SW480 (cell line): Measurements from ENCODE around the gene XPNPEP1.
A peak's percentile ranks its signal among the peaks of the same experiment; 100 is the strongest.

Experiments
- DNase-seq: peaks from one replicate; pipeline ENCODE4 v3.0.0-alpha.2; 2016; ENCODE audit warnings: low spot score

XPNPEP1 gene

DNA sequence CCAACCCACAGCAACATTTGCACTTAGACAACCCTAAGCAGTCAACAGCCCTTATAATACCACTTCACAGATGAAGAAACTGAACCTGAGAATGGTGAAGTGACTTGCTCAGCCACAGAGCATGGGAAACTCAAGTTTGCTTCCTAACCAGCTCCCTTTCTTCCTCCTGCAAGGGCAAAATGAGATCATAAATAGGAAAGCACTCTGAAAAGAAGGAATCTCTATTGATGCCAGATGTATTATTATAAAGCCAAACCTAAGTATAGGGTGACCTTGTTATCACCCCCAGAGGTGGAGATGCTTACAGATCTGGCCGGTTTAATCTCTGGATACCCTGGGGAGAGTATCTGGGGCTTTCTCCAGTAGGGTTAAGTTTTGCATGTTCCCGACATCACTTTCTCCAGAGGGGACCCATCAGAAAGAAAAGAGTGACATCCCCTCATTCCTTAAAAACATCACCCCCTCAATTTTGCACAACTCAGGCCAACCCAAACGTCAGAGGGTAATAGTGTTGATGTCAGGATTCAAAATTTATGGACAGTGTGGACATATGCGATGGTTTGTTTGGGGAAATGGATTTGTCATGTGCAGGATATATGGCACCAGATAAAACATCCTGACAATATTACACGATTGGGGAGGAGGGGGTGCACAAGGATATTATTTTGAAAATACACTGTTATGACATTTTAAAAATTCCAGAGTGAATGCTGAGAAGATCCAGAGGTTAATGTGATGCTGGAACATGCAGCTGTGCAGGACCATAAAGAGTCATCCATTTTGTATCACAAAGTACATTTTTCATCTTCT lies 24.0 kb upstream of the XPNPEP1 start:
- DNase-seq = no peak

- DNase-seq = no peak
Observed at GRCh38 chr10:109946680-109947079, 23.4 kb upstream of the XPNPEP1 start.

DNA sequence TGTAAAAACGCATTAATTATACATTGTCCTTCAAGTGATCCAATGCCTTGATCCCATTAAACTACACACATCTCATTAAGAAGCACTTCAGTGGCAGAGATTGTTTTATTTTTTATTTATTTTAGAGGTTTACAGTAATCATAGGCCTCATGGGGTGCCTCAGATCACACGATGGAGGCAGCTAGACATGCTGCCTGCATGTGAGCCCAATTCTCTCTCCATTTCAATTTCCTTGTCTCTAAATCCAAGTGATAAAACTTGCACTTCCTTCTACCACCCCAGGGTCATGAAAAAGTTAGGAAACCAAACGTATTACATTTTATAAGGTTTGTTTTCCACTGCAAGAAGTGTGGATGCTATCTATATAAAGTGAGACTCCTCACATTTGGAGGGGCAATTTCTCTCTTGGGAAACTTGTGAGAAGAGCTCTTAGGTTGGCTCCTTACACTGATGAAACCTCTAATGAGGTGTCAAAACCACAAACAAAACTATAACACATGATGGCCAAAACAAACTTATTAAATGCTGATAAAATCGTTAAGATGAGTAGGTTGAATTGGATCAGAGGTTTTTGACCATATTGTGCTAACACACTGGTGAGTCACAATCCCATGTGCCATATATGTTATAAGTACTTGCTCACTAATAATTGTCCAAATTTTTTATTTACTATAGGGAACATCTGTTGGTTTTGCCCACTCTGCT lies 22.3 kb upstream of the XPNPEP1 start:
- DNase-seq = no peak

DNA sequence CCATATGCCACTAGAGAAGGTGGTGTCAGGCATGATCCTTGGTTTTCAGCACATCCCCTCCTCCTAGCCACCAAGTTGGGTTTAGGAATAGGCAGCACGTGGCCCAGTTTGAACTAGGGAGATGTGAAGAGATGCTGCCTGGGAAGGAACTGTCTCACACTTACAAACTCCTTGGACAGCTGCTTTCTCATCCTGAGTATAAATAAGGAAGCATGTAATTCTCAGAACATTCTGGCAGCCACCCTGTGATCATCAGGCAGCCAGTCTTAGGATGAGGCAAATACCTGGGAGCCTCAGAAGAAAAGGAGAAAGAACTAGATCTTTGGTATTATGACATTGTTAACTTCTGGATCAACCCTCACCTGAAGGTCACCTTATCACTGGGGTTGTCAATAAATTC lies 21.3 kb upstream of the XPNPEP1 start:
- no peak for DNase-seq

DNA sequence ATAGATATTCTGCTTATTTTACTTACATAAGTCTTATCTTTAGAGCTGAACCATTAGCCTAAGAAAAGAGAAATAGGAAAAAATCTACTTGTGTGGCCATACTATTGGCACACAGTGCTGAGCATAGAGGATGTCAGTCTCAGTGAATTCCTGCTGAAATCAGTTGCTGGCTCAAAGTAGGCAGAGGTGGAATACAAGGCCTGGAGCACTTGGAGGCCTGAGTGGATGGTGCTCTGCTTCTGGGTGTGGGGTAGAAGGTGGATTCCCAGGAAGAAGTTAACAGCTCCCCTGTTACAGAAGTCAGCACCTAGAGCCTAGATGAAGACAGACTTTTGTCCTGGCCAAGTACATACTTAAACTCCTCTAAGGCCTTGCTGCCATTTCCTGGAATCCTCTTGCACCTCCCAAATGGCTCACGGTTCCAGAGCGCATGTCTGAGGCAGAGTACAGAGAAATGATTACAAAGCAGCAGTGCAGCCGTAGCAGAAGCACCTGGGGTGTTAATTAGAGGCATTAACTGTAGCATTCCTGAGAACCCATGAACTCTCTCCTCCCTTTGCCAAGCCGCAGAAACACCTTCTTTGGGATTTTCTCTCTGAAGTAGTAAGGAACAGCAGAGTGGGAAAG lies 18.0 kb upstream of the XPNPEP1 start:
- DNase-seq = no peak

GRCh38 chr10:109940553-109940952 lies 17.2 kb upstream of the XPNPEP1 start:
- DNase-seq = no peak

DNA sequence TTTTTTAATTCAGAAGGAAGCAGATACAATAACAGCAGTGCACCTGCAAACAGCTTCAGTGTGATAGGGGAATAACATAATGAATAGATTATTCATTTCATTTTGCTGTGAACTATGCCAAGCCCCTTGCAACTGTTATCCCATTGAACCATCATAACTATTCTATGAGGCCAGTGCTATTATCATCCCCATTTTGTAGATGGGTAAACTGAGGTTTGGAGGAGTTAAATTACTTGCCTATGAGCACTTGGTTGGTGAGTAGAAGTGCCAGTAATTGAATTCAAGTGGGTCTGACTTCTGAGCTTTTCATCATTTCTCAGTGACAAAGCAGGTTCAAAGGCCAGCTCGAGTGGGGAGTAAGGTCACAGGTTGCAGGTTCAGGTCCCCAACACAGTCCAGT lies 16.8 kb upstream of the XPNPEP1 start:
- no peak for DNase-seq

GRCh38 chr10:109939315-109939961 lies 16.1 kb upstream of the XPNPEP1 start:
- no peak for DNase-seq

DNA sequence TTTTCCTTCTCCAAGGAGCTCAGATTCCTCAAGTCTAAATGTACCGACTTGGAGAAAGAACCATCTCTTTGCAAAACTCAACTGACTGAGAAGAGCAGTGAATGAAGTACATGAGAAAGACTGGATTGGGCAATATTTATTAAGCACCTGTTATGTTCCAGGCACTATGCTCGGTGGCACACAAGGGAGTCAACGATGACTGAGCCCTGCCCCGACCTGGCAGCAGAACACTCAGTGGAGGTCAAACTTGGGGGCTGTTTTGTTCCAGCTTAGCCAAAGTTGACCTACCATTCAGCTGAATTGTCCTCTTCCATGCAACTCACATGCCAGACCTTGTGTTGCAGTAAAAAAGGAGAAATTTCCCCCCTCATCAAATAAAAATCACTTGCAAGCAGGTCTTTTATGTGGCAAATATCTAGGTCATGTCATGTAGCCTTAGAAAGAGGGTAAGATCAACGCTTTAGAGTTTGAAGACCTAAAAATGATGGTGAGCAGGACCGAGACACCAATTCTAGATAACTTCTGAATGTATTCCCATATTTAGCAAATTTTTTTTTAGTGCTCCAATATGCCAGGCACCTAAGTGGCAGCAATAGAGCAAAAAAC lies 14.3 kb upstream of the XPNPEP1 start:
- DNase-seq = no peak

DNA sequence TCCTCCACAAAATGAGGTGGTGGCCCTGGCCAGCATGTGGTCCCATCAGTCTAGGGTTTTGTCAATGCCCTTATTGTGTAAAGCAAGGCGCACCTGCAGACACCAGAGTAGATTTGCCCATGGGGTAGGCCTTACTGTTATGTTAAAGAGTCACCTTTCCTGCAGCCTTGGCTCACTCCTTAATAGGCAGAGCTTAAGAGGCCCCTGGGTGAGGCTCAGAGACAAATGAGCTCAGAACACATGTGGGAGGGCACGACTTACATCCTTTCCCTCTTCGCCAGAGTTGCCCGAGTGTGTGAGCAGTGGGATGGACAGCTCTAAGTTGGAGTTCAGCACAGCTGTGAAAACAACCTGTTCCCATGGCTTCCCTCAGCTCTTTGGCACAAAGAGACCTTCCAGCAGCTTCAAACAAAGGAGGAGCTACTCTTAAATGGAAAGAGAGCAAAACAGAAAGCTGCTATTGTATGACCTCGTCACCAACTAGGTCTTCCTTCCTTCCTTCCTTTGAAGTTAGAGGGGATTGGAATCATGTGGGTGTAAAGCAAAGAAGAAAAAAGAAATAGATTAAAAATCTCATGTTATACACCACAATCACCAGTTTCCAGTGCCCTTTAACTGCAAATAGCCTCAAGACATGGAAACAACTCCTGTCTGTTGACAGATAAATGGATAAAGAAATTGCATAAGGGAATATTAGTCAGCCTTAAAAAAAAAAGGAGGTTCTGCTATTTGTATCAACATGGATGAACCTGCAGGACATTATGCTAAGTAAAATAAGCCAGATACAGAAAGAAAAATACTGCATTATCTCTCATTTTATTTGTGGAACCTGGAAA lies 11.9 kb upstream of the XPNPEP1 start:
- DNase-seq = peak; percentile 14

DNA sequence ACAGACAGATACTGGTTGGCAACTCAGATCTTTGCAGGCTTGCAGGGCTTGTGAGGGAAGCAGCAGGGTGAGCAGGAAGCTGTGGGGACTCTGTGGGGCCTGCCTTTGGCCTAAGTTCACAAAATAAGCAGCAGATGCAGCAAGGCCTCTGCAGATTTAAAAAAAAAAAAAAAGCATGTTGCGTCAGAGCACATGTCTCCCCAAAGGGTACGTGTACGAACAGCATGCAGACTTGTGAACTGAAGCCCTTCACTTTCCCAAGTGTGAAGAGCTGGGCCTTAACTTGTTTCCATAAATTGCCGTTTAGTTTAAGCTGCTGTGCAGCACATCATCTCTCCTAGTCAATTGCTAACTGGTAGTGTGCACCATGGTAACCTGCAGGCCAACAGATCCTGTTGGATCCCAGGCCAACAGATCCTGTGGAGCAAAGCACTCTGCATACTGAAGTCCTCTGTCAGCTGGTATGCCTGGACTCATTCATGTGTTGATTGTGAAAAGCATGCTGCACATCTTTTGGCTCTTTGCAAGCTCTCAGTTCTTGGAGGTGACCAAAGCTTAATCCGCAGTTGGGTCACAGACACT lies 10.8 kb upstream of the XPNPEP1 start:
- DNase-seq = no peak

DNA sequence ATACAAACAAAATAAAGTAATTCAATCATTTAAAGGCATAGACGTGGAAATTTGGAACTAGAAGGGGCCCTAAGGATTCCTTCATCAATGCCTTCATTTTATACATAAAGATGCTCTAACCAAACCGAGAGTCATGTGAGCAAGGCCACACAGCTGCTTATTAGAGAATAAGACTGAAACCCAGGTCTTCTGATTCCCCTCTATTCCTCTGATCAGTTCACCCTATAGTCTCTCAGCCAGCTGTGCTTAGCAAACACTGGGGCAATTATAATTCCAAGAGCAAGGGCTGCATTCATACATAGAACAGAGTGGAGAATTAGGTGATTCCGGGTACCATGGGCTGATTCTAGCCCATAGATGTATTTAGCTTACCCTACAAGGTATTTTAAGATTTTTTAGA lies 9.7 kb upstream of the XPNPEP1 start:
- DNase-seq = no peak

DNA sequence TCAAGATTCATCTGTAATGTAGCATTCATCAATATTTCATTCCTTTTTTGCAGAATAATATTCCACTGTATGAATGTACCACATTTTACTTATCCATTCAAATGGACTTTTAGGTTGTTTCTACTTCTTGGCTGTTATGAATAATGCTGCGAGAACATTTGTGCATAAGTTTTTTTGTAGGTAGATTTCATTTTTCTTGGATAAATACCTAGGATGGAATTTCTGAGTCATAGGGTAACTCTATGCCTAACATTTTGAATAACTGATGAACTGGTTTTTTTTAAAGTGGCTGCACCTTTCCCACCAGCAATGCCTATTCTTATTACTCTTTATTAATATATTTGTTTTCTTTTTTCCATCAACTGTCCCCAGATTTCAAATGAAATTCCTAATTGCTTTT lies 9.1 kb upstream of the XPNPEP1 start:
- no peak for DNase-seq

GRCh38 chr10:109931163-109931562 lies 7.9 kb upstream of the XPNPEP1 start:
- DNase-seq = no peak

GRCh38 chr10:109929501-109930219 lies 6.3 kb upstream of the XPNPEP1 start:
- no peak for DNase-seq

GRCh38 chr10:109928475-109928891 lies 5.2 kb upstream of the XPNPEP1 start:
- no peak for DNase-seq

GRCh38 chr10:109926825-109927224 lies 3.5 kb upstream of the XPNPEP1 start:
- no peak for DNase-seq

- no peak for DNase-seq
Observed at GRCh38 chr10:109926061-109926745, 2.9 kb upstream of the XPNPEP1 start.

DNA sequence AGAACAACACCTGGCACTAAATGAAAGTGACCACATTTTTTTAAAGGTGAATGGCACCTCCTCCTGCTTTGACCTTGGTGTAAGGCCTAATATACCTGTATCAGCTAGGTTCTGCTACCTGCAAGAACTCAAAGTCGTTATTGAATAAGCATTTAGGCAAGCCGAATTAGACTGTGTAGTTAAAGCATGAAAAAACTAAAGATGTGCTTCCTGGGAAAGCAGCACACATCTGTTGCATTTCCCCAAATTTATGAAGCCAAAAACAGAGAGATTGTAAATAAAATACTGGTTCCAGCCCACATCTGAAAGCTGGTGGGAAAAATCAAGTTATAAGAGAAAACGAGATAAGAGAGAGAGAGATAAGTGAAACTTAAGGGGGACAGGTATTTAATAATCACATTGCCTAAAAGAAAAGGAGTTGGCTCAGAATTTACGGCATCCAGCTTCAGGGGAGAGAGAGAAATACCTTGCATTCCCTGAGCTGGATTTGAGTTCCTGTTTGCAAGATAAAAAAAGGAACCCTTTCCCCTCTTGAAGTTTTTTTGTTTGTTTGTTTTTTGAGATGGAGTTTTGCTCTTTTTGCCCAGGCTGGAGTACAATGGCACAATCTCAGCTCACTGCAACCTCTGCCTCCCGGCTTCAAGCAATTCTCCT lies 1.8 kb upstream of the XPNPEP1 start:
- DNase-seq = peak; percentile 8
